ENCODE results near the gene ANTXR2. TPM values are rescaled to one million over a fixed set of nuclear protein-coding genes. Genes with fewer than 3 reads are reported as not detected.

The ANTXR2 gene
- total and polyA plus RNA-seq, 2 of the 8 experiments (the other 6 are each of a cell fraction or from before 2014, with no cell fraction given): 1.1 to 7.5 TPM

DNA sequence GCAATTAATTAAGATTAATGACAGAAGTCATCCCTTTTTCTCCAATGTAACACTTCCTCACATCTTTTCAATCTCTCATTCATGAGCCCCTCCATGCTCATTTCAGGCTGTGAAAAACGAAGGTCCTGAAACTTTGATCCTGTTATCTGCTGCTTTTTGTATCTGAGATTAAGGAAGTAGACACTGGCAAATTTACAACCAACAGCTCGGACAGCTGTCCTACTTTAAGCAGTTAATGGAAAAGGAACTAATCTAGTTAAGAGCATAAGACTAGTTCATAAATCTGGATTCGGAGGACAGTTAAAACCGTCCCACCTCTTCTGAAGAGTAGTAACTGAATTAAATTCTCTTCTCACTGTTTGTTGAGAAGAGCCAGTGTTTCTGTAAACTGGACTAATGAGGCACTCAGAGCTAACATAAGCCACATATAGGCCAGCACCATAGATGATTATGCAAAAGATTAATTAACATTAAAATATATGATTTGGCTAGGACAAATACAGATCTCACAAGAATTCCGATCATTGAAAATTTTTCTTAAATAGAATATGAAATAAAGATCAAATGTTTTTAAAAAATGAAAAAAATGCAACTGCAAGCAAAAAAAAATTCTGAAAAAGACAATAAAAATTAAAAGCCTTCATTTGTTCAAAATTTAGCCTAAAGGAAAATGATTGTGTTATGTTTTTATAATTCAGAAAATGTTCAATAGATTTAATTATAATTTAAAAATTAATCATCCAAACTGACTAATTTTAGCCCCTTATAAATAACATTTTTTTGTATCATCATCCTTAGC is 114.4 kb downstream of the ANTXR2 start (continued):
- TF ChIP-seq HDAC2 (IDR thresholded peaks at IDR 0.05; ENCODE audit: borderline replicate concordance in 1 of 2, low read depth in 2 of 2, low read length in 2 of 2): no peak
- no peak for TF ChIP-seq POLR2A (IDR thresholded peaks at IDR 0.05; ENCODE audit: control extremely low read depth in 1 of 2, low read depth in 2 of 2, low read length in 2 of 2)
- no peak for TF ChIP-seq NANOG (IDR thresholded peaks at IDR 0.05; ENCODE audit: insufficient read depth, low read depth, low read length, poor library complexity, severe bottlenecking)
- no peak for TF ChIP-seq BACH1 (IDR thresholded peaks at IDR 0.05; ENCODE audit: low read length)
- TF ChIP-seq SIN3A (conservative IDR thresholded peaks at IDR 0.05 in 1 of 2, IDR thresholded peaks at IDR 0.05 in 1 of 2; ENCODE audit: low read depth in 1 of 2, low read length in 2 of 2): no peak
- no peak for TF ChIP-seq HDAC6 (IDR thresholded peaks at IDR 0.05; ENCODE audit: low read depth, low read length)
- no peak for TF ChIP-seq CTBP2 (IDR thresholded peaks at IDR 0.05; ENCODE audit: borderline replicate concordance, insufficient read depth, insufficient read length, low read length)
- TF ChIP-seq ASH2L (IDR thresholded peaks at IDR 0.05; ENCODE audit: low read length): no peak
- TF ChIP-seq POU5F1 (IDR thresholded peaks at IDR 0.05; ENCODE audit: low read depth, low read length): no peak
- TF ChIP-seq EZH2 (IDR thresholded peaks at IDR 0.05; ENCODE audit: low read depth, low read length, severe bottlenecking): no peak

Measured in H1 (cell line).